ENCODE data around the gene GAS2L3.

DNA sequence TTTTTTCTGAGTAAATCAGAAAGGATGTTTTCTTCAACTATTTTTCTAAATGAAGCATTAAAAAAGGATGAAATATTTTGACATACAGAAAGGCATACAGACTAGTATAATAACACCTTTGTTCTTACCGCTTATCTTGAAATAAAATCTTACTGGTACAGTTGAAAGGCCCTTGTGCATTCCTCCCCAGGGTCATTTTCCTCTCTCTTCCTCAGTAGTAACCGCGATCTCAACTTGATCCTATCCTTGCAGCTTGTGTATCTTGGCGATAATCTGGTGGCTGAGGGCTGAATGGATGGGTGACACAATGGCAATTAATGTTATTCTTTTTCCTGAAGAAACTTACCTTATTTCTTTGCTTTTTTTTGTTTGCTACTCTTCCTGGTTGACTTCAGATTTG is 18.5 kb downstream of the GAS2L3 start:
- TF ChIP-seq MTA3 (CRISPR knock-in tag; IDR thresholded peaks at IDR 0.05) = no peak
- no peak for TF ChIP-seq ZNF484 (CRISPR knock-in tag; IDR thresholded peaks at IDR 0.05; ENCODE audit: borderline replicate concordance, low read depth)
- no peak for TF ChIP-seq CTCF (CRISPR knock-in tag; IDR thresholded peaks at IDR 0.05)
- no peak for TF ChIP-seq ZNF121 (CRISPR knock-in tag; IDR thresholded peaks at IDR 0.05)
- no peak for TF ChIP-seq SUZ12 (IDR thresholded peaks at IDR 0.05; ENCODE audit: low read depth, low read length)
- no peak for TF ChIP-seq POLR2A (IDR thresholded peaks at IDR 0.05; ENCODE audit: insufficient read depth in 1 of 2, low read depth in 2 of 2, low read length in 2 of 2)
- no peak for TF ChIP-seq HDAC2 (CRISPR knock-in tag; IDR thresholded peaks at IDR 0.05)
- TF ChIP-seq PHF8 (CRISPR knock-in tag; IDR thresholded peaks at IDR 0.05) = no peak
